ENCODE results near the gene MXD3. TPM values are rescaled to one million over a fixed set of nuclear protein-coding genes. Genes with fewer than 3 reads are reported as not detected.

MXD3 gene
- total and polyA plus RNA-seq, 10 of the 15 experiments (the other 5 are each of a cell fraction or from before 2014, with no cell fraction given) = 0.24 to 29.8 (median 13.5) TPM

DNA sequence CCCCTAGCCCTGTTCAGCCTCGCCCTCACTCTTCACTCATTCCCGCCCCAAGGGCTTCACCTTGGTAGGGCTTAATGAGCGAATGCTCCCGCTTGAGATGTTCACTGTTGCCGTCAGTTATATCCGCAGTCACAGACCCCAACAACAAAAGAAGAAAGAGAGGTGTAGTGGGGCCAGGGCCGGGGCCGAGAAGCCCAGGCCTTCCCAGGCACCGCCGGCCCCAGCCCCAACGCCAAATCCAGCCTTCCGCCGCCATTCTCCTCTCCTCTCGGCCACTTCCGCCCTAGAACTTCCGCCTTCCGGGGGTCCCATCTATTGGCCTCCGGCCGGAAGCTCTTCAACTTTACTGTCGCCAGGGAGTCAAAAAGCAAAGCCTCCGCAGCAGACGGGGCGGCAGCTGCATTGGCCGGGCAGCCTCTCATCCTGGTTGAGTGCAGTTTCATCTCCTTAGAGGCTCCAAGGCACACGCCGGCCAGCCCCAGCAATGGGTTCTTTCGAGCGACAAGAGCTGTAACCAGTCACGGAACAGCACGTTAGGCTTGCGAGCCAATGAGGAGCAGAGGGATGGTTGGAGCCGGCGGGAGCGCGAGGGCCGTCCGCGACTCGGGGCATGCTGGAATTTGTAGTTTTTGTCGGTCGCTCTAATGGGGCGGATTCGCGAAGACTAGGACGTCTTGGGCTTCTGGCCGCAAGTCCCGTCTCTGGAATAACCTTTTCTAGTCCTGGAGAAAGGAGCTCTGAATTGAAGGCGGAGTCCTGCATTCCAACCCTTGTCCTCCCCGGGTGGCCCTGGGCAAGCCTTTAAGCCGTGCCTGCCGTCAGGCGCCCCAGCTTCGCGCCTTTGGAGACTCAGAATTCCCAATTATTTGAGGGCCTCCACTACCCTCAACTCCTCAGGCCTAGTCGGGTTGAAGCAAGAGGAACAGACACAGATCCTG, 40.0 kb upstream of the MXD3 start, which contains the start of gene LMAN2 (continued):
- TF ChIP-seq ZNF217 (IDR thresholded peaks at IDR 0.05) (no peak), RAD21 (IDR thresholded peaks at IDR 0.05; ENCODE audit: insufficient read depth, low read depth, low read length) (no peak), STAT3 (IDR thresholded peaks at IDR 0.05; ENCODE audit: low read depth, low read length) (no peak), CHD4 (IDR thresholded peaks at IDR 0.05) (no peak), SUZ12 (IDR thresholded peaks at IDR 0.05; ENCODE audit: unreplicated experiment) (no peak), SMAD5 (IDR thresholded peaks at IDR 0.05; ENCODE audit: low read depth) (peak; percentile 75), IRF4 (IDR thresholded peaks at IDR 0.05; ENCODE audit: low read depth, low read length) (no peak), ATF7 (IDR thresholded peaks at IDR 0.05; ENCODE audit: low read depth) (peak; percentile 57), YBX1 (IDR thresholded peaks at IDR 0.05) (no peak), BHLHE40 (IDR thresholded peaks at IDR 0.05; ENCODE audit: borderline replicate concordance in 1 of 2, low read depth in 2 of 2, low read length in 1 of 2) (peak; percentile 23 to 64; a peak in 2 of 4 replicates), PAX8 (IDR thresholded peaks at IDR 0.05) (no peak), TBL1XR1 (IDR thresholded peaks at IDR 0.05; ENCODE audit: low read depth, low read length) (peak; percentile 58; the same call in 1 of the 2 replicates), SMC3 (IDR thresholded peaks at IDR 0.05; ENCODE audit: borderline replicate concordance, low read length) (no peak), MAX (IDR thresholded peaks at IDR 0.05; ENCODE audit: low read depth, low read length) (peak; percentile 24; the same call in 1 of the 2 replicates), IKZF2 (IDR thresholded peaks at IDR 0.05) (peak in 1 of 2 experiments; percentile 42; a peak in 1 of 4 replicates), SP1 (IDR thresholded peaks at IDR 0.05; ENCODE audit: low read depth, low read length) (peak; percentile 97), SREBF1 (IDR thresholded peaks at IDR 0.05; ENCODE audit: low read length) (peak; percentile 78), POU2F2 (IDR thresholded peaks at IDR 0.05; ENCODE audit: borderline replicate concordance, low read depth, low read length) (no peak; the same call in 2 of the 3 replicates)
- TF ChIP-seq, protein P1, sequence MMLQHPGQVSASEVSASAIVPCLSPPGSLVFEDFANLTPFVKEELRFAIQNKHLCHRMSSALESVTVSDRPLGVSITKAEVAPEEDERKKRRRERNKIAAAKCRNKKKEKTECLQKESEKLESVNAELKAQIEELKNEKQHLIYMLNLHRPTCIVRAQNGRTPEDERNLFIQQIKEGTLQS (IDR thresholded peaks at IDR 0.05; ENCODE audit: borderline replicate concordance, extremely low read depth, low read depth, low read length) = no peak
- TF ChIP-seq, protein P2, sequence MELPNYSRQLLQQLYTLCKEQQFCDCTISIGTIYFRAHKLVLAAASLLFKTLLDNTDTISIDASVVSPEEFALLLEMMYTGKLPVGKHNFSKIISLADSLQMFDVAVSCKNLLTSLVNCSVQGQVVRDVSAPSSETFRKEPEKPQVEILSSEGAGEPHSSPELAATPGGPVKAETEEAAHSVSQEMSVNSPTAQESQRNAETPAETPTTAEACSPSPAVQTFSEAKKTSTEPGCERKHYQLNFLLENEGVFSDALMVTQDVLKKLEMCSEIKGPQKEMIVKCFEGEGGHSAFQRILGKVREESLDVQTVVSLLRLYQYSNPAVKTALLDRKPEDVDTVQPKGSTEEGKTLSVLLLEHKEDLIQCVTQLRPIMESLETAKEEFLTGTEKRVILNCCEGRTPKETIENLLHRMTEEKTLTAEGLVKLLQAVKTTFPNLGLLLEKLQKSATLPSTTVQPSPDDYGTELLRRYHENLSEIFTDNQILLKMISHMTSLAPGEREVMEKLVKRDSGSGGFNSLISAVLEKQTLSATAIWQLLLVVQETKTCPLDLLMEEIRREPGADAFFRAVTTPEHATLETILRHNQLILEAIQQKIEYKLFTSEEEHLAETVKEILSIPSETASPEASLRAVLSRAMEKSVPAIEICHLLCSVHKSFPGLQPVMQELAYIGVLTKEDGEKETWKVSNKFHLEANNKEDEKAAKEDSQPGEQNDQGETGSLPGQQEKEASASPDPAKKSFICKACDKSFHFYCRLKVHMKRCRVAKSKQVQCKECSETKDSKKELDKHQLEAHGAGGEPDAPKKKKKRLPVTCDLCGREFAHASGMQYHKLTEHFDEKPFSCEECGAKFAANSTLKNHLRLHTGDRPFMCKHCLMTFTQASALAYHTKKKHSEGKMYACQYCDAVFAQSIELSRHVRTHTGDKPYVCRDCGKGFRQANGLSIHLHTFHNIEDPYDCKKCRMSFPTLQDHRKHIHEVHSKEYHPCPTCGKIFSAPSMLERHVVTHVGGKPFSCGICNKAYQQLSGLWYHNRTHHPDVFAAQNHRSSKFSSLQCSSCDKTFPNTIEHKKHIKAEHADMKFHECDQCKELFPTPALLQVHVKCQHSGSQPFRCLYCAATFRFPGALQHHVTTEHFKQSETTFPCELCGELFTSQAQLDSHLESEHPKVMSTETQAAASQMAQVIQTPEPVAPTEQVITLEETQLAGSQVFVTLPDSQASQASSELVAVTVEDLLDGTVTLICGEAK (IDR thresholded peaks at IDR 0.05; ENCODE audit: borderline replicate concordance) = peak; percentile 99
- TF ChIP-seq, protein P3, sequence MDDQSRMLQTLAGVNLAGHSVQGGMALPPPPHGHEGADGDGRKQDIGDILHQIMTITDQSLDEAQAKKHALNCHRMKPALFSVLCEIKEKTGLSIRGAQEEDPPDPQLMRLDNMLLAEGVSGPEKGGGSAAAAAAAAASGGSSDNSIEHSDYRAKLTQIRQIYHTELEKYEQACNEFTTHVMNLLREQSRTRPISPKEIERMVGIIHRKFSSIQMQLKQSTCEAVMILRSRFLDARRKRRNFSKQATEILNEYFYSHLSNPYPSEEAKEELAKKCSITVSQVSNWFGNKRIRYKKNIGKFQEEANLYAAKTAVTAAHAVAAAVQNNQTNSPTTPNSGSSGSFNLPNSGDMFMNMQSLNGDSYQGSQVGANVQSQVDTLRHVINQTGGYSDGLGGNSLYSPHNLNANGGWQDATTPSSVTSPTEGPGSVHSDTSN (IDR thresholded peaks at IDR 0.05; ENCODE audit: insufficient replicate concordance, low read depth, low read length) = peak; percentile 98
- TF ChIP-seq, protein P4, sequence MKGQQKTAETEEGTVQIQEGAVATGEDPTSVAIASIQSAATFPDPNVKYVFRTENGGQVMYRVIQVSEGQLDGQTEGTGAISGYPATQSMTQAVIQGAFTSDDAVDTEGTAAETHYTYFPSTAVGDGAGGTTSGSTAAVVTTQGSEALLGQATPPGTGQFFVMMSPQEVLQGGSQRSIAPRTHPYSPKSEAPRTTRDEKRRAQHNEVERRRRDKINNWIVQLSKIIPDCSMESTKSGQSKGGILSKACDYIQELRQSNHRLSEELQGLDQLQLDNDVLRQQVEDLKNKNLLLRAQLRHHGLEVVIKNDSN (IDR thresholded peaks at IDR 0.05; ENCODE audit: borderline replicate concordance, extremely low read length, insufficient read depth, low read depth, low read length) = no peak

Measured in GM12878 (cell line).